GM12874 (cell line): Measurements from ENCODE around the gene PAX6.

Source experiments
- CTCF ChIP-seq: IDR thresholded peaks from 2 replicates; pipeline ENCODE4 v1.5.1; 2011; ENCODE audit warnings: low read depth, mild to moderate bottlenecking, control low read depth, low read length, moderate library complexity; ENCODE audit not compliant: insufficient read depth

PAX6 gene

GRCh38 chr11:31844351-31844750, 33.2 kb upstream of the PAX6 start:
- TF ChIP-seq CTCF = no peak

GRCh38 chr11:31841435-31841834, 30.3 kb upstream of the PAX6 start:
- TF ChIP-seq CTCF = no peak

- TF ChIP-seq CTCF = no peak
These were observed 23.1 kb upstream of the PAX6 start for GRCh38 chr11:31834237-31834636.

DNA sequence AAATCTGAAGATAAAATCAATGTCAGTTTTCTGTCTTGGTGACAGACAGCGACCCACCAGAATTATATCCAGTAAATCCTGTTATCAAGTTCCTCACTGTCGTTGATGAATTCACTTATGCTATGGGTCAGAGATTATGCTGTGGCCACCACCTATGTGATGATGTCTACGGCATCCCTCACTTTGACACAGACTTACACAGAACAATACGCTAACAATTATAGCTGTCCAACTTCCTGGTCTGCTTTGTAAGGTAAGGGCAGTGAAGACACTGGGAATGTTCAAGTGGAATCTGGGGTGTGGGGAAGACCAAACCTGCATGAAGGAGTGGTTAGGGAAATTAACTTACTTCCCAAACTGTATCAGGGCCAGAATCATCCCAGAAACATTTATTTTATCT, 19.3 kb upstream of the PAX6 start:
- TF ChIP-seq CTCF = no peak

- no peak for TF ChIP-seq CTCF
These were observed 17.1 kb upstream of the PAX6 start for GRCh38 chr11:31828217-31828616.

GRCh38 chr11:31827455-31828206, 16.5 kb upstream of the PAX6 start:
- no peak for TF ChIP-seq CTCF

DNA sequence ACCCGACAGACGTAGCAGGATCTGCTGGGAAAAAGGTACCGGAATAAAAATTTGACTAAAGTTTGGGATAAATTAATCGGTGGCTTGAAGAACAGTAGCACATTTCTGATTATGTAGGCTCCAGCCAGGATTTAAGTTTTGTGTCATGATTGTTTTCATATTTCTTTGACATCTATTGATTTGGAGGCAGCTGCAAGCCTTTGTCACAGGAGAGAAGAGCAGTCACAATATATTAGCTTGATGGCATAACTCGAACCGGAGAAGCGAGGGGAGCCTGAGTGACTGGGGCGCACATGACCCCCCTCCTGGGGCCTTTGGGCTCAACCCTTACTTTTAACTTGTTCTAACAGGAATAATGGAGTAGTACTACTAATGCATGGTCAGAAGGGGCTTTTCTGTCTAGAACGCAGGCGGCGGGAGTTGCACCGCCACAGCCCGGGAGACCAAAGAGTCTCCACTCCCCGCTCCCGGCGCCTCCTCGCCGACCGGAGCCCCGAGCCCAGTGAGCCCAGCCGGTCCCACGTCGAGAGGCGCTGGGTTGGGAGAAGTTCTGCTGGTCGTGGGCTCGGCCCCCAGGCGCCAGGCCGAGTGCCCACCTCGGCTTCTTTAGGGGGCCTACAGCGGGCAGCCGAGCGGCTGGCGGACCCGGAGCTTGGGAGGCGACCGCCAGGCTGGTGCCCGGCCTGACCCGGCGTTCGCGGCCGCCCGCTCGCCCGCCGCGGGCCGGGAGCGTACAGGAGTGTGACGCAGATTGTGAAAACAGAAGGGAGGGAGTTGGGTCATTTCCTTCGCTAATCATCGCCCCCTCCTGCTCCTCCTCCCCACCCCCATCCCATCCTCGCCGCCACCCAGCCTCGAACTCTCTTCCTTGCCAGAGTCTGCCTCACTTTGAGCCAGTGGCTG, 15.7 kb upstream of the PAX6 start:
- TF ChIP-seq CTCF = no peak
